HG03060 (cell line): ENCODE data around the gene BPGM.
"Not testable (repeated sequence)": the region's sequence is repeated elsewhere in the genome, so short reads cannot be mapped to it uniquely, and the experiment has no call there.

Source experiments
- ATAC-seq: cut with Tn5 transposase; IDR thresholded peaks from one replicate; pipeline ENCODE4 v1.9.1; 2021; ENCODE audit warnings: low read depth, moderate number of reproducible peaks; ENCODE audit not compliant: unreplicated experiment

BPGM gene

DNA sequence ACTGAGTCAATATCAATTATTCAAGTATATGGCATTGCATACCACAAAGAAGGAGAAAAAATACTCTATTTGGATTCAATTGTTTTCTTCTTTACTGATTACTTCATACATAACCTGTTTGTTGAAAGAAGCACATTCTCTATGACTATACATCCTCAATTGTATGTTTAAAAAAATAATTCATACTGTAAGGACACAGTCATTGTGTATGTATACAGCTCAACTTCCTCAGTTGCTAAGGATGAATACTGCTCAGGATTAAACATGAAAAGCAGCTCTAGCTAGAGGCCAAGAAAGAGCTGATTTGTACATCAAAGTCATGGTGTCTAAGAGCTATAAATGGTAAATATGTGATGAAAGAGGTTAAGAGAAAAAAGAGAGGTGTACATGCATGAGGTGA lies 15.8 kb upstream of the BPGM start:
- no peak for ATAC-seq

DNA sequence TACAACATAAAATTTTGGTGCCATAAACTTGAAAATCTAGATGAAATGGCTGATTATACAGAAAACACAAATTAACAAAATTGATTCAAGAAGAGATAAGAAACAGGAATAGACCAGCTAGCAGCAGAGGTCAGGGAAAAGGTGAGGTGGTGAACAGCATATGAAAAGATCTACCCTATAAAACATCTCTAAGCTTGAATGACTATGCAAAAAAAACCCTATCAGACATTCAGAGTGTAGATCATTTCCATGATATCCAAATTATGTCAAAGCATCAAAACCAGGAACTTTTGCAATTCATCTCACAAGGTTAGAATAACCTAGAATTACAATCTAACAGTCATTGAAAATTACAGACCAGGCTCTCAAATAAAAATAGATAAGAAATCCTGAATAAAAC lies 14.6 kb upstream of the BPGM start:
- no peak for ATAC-seq

DNA sequence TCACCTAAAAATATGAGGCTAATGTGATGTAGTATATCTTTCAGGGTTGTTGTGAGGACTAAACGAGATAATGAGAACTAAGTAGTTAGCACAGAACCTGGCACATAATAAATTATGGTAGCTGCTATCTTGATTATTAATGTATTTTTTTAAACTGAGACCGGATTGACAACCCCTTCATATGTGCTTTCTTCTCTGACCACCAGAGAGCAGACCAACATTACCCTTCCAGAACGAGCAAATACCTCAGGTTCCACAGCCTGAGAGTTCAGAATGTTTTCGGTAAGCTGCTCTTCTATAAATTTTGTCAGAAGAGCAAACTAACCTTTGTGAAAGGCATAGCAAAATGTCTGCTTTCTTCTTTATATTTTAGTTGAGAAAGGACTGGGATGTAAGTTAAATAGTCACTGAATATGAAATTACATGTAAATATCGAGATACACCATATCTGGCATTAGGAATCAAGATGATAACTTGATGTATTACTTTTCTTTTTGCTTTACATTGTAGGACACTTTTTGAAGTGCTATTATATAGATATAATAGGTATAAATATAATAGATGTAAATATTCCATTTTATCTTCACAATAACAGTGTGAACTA lies 13.6 kb upstream of the BPGM start:
- no peak for ATAC-seq

DNA sequence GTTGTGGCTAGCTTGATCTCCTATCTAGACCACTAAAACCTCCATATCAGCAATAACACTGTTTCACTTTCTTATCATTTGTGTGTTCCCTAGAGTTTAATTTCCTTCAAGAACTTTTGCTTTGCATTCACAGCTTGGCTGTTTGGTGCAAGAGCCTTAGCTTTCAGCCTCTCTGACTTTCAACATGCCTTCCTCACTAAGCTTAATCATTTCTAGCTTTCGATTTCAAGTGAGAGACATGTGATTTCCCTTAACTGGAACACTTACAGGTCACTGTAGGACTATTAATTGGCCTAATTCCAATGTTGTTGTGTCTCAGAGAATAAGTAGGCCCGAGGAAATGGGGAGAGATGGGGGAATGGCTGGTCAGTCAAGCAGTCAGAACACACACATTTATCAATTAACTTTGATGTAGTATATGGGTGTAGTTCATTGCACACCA lies 10.6 kb upstream of the BPGM start:
- peak; percentile 82 for ATAC-seq

DNA sequence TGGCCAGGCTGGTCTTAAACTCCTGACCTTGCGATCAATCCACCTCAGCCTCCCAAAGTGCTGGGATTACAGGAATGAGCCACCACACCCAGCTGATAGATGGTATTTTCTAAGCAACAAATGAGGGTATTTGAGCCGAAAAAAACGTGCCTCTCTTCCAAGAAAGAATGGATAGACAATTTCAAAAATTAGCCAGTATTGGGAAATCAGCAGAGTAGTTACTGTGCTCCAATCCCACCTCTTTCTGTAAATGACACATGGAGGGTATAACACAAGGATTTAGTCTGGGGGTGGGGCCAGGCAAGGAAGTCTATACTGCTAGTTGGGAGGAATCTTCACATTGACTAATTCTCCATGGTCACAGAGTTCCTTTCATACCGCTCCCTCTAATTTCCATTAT lies 9.2 kb upstream of the BPGM start:
- ATAC-seq: no peak

DNA sequence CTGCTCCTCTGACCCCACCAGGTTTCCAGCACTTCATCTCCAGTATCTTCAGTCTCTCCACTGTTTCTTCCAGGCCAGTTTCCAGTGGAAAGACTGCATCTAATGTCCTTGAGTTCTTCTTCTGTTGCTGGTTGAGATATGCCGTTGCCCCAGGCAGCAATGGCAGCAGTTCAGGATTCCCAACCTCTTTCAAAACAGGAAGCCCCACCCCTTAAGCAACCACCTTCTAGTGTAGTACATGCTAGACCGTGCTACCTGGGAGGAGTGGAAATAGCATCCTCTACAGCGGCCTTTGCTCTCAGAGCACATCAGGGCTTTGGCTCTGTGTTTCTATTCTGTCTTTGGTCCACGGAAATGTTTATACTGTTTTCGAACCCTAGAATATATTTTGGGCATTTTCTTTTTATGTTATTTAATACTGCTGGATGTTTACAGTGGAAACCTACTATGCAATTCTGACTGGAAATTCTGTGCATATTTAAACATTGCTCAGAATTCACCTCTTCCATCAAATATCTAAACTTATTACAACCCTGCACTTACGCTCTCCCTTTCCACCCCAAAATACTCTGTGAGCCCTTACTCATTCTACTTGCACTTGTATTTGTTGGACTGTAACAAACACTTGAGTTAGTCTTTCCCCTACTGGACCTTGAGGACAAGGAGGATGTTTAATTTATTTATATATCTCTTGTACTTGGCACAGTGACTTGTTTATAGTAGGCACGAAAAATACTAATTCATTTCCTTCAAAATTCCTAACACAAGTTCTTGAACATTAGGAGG lies 8.5 kb upstream of the BPGM start:
- no peak for ATAC-seq

DNA sequence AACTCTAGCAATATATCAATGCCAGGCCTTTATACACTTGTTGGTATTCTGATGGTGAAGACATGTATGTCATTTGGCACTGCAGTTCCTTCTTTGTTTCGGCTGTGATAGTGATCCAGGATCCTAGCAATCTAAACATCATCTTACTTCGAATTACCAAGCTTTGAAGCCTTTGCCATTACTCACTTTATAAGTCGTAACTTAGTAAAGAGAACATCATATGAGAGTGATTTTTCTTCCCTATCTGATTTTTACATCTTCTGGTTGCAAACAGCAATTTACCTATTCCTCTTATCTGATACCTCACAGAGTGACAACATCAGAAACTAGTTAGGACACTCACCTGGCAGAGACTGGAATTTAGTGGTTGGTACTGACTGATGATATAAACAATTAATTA lies 7.6 kb upstream of the BPGM start:
- no peak for ATAC-seq

DNA sequence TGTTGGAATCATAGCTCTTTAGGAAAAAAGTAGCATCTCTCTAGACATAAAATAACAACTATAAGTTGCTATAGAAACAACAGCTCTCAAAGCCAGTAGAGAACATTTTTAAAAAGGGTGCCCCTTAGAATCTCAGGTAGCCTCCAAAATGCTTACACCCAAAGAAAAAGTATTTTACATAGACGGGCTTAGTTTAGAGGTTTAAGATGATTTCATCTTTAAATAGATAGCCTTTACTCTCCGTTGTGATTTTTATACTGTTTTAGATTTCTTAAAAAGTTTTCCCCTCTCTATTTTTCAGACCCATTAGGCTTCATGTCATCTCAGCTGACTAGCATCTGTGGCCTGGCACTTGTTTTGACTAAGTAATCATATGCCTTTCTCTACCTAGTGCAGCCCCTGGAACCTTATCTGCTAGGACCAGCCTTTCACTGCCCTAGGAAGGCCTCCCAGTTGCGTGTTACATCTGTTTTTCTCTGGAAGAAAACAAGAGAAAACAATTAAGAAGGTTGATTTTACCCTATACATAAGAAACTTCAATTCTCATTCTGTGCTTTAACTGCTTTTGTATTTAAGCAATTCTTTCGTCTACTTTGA lies 6.9 kb upstream of the BPGM start:
- ATAC-seq: no peak

DNA sequence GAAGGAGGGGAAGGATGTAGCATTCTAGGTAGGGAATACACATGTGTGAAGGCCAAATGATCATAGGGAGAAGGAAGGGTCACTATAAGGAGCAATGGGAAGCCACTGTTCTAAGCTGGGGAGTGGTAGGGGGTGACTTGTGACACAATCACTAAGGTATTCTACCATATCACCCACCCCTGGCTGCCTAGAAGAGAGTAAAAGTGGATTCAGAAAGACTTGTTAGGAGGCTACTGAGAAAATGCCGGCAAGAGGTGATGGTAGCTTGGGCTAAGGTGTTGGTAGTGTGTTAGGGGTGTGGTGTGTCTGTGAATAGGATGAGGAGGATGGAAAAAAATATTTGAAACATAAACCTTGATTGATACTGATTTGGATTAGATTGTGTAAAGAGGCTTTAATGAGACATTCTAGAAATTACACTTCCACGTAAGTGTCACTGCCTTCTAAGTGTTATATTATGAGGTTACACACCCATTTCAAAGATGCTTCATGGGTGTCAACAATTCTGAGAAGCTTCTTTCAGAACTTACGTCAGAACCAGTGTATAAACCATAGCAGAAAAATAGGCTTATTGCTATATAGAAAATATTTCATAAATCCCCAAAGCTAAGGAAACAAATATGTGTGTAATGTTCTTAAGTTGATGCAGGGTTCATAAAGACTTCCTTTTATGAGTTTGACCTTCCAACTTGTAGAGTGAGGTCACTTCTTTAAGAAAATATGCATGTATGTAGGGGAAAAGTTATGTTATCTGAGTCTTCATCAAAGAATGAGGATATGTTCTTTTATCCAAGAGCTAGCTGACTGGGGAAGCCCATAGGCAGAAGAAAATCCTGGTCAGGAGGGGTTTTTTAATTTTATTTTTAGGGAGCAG lies 5.6 kb upstream of the BPGM start:
- no peak for ATAC-seq

DNA sequence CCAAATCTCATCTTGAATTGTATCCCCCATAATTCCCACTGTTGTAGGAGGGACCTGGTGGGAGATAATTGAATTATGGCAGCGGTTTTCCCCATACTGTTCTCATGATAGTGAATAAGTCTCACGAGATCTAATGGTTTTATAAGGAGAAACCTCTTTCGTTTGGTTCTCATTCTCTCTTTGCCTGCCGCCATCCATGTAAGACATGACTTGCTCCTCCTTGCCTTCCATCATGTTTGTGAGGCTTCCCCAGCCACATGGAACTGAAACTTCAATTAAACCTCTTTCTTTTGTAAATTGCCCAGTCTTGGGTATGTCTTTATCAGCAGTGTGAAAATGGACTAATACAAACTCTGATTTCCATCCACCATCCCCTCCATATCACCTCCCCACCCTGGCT lies 4.7 kb upstream of the BPGM start:
- ATAC-seq: not testable (repeated sequence)

DNA sequence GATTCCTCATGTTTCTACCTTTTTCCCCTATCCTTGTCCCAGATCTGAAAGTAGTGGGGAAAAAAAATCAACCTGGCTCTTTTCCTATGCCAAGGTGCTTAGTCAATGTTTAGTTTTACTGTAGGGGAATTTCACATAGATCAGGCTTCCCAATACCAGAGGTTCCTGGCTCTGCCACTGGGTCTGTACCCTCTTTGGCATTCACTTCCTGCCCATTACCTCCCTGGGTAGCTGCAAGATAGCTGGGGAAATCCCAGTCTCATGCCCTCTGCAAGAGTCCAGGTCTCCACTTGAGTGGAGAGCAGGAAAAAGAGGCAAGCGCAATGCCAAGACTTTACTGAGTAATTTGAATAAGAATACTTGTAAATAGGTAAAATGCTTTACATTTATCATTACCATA lies 3.5 kb upstream of the BPGM start:
- ATAC-seq: no peak

DNA sequence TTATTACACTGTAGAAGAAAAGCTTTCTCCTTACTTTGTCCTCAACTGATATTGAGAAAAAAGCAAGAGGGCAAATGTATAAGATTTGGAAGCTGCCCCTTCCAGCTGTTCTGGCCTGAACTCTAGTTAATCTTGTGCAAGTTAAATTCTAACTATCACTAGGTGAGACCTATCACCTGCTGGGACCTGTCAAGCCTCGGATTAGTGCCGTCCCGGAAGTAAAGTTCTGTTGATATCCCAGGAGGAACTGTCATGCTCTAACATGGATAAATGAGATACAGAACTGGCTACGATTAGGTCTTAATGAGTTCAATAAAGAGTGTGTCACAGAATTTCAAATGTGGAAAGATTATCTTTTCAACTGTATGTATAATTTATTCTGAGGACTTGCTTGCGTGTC lies 1.2 kb upstream of the BPGM start:
- no peak for ATAC-seq

DNA sequence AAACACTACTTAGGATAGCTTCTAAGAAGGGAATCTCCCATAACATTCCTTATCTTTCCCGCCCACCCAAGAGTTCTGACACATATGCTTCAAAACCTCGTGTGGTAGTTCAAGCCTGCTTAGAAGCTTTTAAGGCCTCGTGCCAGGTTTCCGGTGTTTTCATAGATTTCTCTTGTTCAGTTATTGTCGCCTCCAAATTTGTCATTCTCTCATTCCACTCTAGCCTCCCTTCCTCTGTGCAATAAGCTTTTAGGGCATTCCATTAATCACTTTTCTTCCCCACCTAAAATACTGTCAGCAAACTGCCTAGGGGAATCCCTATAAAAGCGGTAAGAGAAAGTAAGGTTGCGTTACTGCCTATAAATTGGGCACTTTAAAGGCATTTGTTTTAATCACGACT lies 718 bp upstream of the BPGM start:
- ATAC-seq: no peak

DNA sequence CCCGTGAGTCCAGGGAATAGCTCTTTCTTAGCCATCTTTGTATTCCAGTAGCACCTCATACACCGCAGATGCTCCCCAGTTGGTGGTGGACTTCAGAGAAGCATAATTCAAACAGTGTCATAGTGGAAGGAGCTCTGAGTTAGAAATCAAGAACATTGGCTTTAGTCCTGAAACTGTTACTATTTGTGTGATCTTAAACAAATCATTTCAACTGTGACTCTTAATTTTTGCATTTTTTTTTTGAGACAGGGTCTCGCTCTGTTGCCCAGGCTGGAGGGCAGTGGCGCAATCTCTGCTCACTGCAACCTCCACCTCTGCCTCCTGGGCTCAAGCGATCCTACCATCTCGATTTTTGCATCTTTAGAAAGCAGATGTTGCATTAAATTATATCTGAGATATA lies 1.8 kb downstream of the BPGM start:
- no peak for ATAC-seq

DNA sequence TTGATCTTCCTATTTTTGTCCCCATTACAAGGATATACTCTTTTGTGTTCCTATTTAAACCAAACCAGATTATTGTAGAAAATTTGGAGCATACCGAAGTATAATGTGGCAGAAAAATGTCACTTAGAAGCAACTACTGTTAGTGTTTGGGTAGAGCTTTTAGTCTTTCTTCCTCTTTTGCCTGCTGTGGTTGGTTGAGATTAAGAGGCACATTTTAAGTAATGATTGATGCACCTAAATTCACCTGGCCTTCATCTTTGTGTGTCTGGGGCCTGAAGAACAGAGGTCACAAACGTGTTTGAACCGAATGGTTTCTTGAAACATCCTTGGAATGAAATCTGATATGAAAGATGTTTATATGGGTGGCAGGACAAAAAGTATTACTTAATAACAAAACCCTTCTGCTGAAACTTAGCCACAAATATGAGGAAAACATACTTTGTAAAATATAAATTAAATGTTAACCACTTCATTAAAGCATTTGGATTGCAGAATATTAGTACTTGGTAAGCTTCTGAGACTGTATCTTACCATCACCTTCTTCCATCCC lies 2.6 kb downstream of the BPGM start:
- ATAC-seq: no peak

DNA sequence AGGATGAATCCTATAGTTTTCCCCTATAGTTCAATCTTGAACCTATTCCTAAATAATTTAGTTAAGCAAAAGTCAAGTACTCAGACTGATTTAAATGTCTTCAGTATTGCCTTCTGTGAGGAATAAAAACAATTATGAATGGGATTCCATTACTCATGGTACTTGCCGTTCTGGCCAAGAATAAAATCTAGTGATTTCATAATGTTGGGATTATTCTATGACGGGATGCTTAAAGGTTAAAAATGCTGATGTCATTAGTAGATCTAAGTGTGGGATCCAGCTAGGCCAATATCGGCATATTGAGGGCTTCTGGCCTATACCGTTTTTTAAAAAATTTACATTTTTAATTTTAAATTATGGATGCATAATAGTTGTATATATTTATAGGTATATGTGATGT lies 5.3 kb downstream of the BPGM start:
- no peak for ATAC-seq

DNA sequence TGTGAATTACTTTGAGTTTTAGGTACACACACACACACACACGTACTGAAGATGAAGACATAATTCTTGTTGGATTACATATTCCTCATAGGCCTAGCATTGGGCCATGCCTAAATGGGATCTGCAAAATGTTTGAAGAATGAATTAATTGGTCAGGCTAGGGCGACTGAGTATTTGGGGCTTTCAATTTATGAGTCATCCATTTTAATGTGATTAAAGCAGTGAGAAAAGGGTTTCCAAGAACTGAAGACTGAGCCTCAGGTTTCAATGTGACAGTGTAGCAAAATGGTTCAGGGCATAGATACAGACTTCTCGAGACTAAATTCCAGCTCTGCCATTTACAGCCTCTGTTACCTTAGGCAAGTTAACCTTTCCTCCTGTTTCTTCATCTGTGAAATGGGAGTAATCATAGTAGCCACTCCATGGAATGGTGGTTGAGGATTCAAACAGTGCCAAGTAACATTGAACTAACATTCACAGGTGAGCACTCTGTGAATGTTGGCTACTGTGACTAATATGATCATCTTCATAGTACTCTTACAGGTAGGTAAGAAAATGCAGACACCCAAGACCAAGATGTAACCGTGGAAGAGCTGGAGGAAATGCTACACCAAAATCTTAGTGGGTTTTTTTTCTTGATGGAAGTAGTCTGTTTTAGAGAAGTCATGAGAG lies 7.6 kb downstream of the BPGM start:
- ATAC-seq: no peak

DNA sequence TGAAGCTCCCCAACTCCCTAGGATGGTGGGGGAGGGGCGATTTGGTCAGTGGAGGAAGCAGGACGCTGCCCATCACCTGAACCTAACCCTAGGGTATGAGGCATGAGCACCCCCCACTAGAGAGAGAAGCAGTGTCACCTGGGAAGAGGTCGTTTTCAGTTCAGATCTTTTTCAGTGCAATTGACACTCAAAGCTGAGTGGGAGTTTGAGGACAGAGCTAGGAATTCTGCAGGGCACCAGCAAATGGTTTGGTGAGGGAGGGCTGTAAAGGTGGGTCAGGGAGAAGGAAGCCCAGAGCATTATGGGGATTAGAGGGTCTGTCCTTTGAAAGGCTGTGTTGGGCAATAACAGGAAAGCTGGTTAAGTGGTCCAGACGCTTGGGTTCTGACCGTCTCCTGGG lies 10.9 kb downstream of the BPGM start:
- no peak for ATAC-seq

DNA sequence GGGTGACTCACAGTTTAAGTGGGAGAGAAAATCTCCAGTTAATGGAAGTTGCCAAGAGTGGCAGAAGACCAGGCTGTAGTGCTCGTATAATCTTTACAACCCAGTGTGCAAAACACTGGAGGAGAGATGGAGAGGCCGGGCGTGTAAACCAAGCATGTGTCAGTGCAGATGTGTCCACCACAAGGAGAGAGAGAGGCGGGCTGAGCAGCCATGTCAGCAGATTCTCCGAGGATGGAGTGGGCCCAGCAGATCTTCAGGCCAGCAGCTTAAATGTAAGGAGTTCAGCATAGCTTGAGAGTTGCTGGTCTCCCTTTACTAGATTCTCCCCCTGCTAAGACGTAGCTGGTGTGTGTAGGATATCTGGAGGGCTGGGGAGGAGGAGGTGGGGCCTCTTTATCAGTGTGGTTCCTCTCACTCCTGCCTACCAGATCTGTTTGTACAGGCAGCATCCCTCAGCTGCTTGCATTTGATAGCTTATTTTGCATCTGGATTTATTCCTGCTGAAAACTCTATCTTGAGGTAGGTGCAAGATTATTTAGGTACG lies 13.7 kb downstream of the BPGM start:
- ATAC-seq: no peak

DNA sequence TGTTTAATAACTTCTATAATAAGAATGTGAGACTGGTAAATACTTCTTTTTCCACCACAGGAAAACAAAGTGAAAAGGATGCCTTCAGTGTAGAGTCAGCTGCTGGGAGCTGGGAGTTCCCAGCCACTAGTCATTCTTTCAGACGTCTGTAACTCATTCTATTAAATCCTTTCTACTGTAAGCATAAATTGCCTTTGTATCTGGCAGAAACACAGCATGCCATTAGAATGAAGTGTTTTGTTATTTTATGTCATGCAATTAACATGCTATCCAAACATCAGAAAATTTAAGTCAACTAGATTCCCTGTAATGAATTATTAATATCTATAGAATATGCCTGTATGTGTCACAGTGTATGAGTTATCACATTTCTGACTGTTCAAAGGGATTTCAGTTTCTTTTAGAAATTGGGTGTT lies 14.3 kb downstream of the BPGM start:
- no peak for ATAC-seq
